ENCODE results near the gene GZMM.

DNA sequence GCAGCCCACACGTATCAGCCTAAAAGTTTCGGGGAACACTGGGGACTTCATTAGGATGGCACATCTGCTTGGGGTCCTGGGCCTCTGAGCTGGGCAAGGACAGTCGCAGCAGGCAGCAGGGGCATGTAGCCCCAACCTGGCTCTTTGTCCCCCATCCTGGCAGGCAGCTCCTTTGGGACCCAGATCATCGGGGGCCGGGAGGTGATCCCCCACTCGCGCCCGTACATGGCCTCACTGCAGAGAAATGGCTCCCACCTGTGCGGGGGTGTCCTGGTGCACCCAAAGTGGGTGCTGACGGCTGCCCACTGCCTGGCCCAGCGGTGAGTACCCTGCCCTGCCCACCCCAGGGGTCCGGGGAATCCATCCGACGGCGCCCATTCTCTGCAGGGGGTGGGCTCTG, 3.3 kb downstream of the GZMM start:
- no peak for TF ChIP-seq POLR2A (IDR thresholded peaks at IDR 0.05)
- TF ChIP-seq, protein P1, sequence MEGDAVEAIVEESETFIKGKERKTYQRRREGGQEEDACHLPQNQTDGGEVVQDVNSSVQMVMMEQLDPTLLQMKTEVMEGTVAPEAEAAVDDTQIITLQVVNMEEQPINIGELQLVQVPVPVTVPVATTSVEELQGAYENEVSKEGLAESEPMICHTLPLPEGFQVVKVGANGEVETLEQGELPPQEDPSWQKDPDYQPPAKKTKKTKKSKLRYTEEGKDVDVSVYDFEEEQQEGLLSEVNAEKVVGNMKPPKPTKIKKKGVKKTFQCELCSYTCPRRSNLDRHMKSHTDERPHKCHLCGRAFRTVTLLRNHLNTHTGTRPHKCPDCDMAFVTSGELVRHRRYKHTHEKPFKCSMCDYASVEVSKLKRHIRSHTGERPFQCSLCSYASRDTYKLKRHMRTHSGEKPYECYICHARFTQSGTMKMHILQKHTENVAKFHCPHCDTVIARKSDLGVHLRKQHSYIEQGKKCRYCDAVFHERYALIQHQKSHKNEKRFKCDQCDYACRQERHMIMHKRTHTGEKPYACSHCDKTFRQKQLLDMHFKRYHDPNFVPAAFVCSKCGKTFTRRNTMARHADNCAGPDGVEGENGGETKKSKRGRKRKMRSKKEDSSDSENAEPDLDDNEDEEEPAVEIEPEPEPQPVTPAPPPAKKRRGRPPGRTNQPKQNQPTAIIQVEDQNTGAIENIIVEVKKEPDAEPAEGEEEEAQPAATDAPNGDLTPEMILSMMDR (IDR thresholded peaks at IDR 0.05), result no peak
